Activated CD4-positive, alpha-beta T cell treated with anti-CD3 and anti-CD28 coated beads, Interleukin-2, Interleukin-4, amounts not matched to agents 100 ng/mL and 50 ng/mL, durations not matched to agents 16 hours and 8 hours (primary cell): ENCODE measurements around the gene NSMF.

Experiments used
- DNase-seq: peaks from one replicate; pipeline ENCODE4 v3.0.0-alpha.2; 2020; ENCODE audit warnings: low spot score

The NSMF gene

GRCh38 chr9:137459152-137459600 lies at the start of gene NSMF:
Gene NSMF, minus strand, starts transcription at chr9:137459334. Its CDS starts 232 bp downstream, at chr9:137459102.
- DNase-seq, result peak; percentile 94

GRCh38 chr9:137506702-137507171 lies 47.6 kb upstream of the NSMF start:
- no peak for DNase-seq

- no peak for DNase-seq
These were observed 47.1 kb upstream of the NSMF start for GRCh38 chr9:137506274-137506673.

- DNase-seq, result no peak
These were observed 46.4 kb upstream of the NSMF start for GRCh38 chr9:137505421-137506140.

DNA sequence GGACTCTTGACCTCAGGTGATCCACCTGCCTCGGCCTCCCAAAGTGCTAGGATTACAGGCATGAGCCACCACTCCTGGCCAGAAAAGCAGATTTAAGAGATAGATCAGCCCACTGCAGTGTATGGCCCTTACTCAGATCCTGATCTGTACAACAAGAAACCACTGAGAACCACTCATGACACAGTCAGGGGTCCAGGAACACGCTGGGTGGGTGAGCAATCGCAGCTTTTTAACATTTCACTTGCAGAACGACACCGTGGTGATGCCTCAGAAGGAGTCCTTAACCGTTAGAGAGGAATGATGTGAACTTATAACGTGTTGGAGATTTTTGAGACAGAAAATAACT lies 45.3 kb upstream of the NSMF start:
- DNase-seq, result no peak

GRCh38 chr9:137502008-137502911 lies 43.1 kb upstream of the NSMF start:
- no peak for DNase-seq

GRCh38 chr9:137501457-137501856 lies 42.3 kb upstream of the NSMF start:
- DNase-seq, result no peak

DNA sequence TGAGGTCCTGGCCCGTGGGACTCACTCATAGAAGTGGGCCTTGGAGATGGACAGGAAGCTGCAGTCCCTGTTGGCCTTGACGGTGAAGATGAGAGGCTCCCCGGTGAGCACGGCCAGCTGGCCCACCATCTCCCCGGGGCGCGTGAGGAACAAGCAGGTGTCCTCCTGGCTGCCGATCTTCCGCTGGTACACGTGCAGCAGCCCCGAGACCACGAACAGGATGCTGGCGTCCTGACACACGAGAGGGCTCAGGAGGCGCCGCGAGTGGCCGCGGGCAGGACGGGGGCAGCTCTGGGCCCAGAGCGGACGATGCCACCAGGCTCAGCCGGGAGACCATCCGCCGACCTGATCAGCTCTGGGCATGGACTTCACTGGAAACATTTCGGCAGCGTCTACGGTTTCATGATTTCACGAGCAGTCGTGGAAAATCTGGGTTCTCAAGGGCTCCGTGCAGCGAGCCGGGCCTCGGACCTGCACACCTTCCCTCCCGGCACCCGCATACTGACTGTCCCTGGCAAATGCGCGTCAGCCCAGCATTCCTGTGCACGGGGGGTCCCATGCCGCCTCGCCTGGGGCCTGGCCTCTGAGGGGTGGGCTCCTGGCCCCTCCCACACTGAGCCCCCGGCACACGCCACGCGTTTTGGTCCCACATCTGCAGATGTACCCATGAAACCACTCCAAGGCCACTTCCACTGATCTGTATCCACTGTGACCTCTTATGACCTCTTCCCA lies 41.7 kb upstream of the NSMF start:
- no peak for DNase-seq

DNA sequence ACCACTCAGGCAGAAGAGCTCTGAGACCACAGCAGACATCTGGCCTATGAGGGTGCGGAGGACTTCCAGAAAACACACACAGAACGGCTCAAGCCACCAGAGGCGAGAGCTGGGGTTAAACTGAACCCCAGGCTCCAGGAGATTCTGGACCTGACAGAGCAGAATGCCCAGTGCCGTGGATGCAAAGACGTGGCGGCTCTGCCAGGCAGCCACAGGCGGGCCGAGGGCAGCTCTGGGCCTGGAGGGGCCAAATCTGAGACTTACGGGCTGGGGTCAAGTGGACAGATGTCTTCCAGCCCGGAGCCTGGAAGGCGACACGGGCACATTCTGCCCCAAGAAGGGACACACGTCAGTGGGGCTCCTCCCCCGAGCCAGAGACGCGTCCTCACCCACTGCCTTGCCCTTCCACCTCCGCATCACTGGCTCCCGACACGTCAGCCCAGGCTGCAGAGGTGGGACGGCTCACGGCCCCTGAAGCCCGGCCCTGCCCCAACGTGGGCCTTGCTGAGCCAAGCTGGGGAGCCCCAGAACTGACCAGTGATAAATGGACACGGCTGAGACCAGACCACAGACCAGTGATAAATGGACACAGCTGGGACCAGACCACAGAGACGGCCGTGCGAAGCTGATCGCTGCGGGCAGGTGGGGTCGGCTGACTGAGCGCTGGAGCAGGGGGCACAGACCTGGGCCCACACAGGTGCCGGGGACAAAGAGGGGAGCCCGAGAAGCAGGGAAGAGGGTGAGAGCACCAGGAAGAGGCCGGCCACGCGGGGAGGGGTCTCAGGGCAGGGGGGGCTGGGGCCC lies 40.9 kb upstream of the NSMF start:
- DNase-seq, result no peak

GRCh38 chr9:137499416-137499815 lies 40.3 kb upstream of the NSMF start:
- DNase-seq, result no peak

DNA sequence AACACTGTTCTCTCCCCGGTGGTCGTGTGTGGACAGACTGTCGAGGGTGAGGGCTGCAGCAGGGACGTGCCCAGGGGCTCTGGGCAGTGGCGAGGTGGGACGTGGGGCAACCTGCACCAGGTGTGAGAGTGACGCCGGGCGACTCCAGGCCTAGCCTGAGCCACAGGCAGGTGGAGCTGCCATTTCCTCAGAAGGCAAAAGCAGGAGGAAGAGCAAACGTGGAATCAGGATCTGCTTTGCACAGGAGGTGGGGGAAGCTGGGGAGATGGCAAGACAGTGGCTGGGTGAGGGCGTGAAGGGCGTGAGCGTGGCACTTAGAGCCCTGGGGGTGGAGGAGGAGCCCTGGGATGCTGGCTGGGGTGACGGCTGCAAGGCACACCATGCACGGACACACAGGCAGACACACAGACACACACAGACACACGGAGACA lies 39.6 kb upstream of the NSMF start:
- DNase-seq, result no peak

DNA sequence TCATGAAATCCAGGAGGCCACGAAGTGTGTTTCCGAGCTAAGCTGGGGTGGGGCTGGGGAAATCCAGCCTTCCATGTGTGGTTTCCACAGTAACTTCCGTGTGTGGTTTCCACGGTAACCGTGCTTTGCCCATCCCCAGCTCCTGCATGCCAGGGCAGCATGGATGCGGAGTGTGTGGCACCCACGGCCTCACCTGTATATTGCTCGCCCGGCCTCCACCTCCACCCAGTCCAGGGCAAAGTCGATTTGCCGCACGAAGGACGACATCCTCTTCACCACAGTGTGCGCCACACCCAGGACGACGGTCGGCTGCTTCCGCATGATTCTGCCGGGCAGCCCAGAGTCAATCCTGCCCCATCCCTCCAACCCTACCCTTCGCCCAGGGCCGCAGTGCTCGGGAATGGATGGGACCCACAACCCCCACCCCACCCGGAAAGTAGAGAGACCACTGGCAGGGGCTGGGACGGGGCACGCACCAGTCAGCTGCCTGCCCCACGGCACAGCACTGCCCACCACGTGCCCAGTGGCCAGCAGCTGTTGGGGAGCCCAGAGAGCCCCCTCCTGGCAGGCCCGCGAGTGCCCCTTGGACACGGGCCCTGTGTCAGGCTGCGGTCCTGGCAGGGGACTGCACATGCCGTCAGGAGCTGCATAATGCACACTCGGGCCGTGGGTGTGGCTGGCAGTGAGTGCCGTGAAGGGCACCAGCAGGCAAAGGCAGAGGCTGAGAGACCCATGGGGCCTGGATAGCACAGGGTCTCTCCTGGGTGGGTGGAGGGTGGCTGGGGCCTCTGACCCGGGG lies 39.0 kb upstream of the NSMF start:
- no peak for DNase-seq

- DNase-seq, result no peak
These were observed 37.7 kb upstream of the NSMF start for GRCh38 chr9:137496601-137497375.

- no peak for DNase-seq
These were observed 35.6 kb upstream of the NSMF start for GRCh38 chr9:137494550-137495351.

GRCh38 chr9:137494104-137494544 lies 35.0 kb upstream of the NSMF start:
- DNase-seq, result no peak

- DNase-seq, result no peak
These were observed 34.4 kb upstream of the NSMF start for GRCh38 chr9:137493364-137494103.

DNA sequence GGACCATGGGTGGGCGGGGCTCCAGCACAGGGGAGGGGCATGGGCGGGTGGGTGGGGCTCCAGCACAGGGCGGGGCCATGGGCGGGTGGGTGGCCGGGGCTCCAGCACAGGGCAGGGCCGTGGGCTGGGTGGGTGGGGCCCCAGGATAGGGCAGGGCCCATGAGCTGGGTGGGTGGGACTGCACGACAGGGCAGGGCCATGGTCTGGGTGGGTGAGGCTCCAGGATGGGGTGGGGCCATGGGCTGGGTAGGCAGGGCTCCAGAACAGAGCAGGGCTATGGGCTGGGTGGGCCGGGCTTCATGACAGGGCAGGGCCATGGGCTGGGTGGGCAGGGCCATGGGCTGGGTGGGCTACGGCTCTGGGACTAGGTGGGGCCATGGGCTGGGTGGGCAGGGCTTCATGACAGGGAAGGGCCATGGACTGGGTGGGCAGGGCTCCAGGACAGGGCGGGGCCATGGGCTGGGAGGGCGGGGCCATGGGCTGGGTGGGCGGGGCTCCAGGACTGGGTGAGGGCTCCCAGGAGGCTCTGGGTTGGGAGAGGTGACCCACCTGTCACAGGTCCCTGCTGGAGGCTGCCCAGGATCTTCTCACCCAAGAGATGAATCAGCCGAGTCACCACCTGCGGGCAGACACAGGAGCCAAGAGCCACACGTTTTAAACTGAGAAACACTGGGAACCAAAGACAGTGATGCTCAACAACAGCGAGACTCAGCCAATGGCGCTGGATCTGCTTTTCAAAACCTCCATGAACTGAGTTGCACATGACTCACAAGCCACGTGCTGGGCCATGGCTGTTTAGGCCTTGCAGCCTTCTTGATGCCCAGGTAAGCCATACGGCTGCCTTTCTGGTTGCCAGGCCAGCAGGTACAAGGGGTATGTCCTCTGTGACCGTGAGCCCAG lies 33.6 kb upstream of the NSMF start:
- DNase-seq, result no peak
